GF-D8 (cell line): ENCODE data around the gene TXNDC5.
A peak's percentile ranks its signal among the peaks of the same experiment; 100 is the strongest.

ENCODE experiments used
- DNase-seq: peaks from one replicate; lab custom pipeline; 2025; lab: John Stamatoyannopoulos, UW

The TXNDC5 gene

DNA sequence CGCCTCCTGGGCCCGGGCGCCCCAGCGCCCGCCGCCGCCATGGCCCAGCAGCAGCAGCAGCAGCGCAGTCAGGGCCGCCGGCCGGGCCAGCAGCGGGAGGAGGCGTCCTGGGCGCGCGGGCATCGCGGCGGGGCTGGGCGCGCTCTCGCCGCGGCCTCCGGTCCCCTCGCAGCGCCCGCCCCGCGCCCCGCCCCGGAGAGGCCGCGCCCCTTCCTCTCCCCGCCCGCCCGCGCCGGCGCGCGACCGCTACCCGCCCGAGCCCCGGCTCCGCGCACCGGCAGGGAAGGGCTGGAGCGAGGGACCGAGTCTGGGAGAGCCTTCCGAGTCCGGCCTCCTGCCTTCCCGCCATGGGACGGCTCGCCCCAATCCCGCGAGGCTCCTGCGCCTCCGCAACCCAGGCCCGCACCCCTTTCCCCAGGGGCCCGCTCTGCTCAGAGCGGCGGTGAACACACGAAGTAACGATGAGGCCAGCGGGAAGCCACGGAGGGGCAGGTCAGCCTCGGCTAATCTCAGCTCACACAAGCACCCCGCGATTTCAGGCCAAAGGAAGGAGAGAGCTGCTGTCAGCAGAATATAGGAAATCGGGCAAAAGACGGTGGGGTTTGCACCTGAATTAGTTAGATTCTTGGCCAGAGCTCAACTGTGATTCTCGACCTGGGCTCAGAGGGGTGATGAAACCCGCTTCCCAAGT lies at the start of gene TXNDC5:
TSS of gene TXNDC5 (minus strand) at position 135 of the 691 bp plus-strand sequence. CDS start at position 123, 12 bp downstream.
- DNase-seq, result no peak

DNA sequence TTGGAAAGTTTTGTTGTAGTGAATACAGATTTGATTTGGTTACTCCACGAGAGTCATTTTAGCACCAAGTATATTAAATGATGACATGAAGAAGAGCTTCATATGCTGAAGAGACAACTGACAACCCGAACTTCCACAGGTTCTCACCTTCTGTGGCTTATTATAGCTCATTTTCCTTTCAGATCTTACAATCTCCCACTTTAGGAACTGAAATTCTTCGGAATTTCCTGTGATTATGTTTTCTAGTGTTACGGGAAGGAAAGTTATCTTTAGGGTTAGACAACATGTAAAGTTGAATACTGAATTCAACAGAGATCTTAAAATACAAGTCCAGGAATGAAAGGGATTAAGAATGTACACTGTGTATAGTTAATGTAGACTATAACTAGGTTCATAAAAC lies 49.6 kb upstream of the TXNDC5 start:
- no peak for DNase-seq

DNA sequence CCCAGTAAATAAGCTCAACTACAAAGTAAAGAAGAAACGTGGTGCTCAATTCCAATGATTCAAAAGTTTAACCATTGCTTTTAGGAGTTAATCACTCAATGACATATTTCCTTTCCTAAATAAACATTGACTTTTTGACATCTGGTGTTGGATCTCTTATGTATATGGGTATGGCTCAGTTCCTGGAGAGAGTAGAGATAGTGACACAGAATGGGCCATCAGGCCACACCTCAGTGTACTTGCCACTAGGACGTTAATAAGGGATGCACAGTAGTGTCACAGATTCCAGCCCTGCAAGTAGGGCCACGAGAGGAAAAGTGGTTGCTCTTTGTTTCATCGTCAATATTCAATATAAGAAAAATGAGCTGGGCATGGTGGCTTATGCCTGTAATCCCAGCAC lies 48.9 kb upstream of the TXNDC5 start:
- no peak for DNase-seq

DNA sequence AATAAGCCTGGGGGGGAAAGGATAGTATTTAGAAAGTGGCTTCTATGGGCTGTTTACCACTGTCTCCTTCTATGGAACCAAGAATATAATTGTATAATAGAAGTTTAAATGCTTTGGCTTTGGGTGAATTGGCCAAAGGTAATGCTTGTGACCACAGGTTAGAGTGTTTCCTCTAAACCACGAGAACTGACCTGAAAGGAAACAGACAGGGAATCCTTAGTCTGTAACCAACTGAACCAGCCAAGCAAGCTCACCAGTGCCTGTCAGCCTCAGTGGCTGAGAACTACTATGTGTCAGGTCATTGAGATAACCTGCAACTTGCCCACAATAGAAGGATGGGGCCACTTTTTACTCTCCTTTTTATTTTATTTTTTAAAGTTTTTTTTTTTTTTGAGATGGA lies 47.9 kb upstream of the TXNDC5 start:
- DNase-seq, result no peak

DNA sequence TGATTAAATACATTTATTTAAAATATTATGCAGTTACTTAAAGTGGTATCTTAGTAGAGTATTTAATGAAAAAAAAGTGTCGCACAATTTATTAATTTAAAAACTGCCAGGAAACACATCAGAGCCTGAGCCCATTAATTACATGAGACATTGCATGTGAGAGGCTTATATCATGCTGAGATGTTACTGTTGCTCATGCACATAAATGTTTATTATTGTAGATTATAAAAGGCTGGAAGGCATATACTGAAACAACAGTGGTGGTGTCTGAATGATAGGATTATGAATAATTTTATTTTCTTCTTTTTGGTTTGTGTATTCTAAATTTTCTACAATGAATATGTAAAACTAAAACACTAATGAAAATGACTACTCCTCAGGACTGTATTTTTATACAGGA lies 45.7 kb upstream of the TXNDC5 start:
- no peak for DNase-seq

DNA sequence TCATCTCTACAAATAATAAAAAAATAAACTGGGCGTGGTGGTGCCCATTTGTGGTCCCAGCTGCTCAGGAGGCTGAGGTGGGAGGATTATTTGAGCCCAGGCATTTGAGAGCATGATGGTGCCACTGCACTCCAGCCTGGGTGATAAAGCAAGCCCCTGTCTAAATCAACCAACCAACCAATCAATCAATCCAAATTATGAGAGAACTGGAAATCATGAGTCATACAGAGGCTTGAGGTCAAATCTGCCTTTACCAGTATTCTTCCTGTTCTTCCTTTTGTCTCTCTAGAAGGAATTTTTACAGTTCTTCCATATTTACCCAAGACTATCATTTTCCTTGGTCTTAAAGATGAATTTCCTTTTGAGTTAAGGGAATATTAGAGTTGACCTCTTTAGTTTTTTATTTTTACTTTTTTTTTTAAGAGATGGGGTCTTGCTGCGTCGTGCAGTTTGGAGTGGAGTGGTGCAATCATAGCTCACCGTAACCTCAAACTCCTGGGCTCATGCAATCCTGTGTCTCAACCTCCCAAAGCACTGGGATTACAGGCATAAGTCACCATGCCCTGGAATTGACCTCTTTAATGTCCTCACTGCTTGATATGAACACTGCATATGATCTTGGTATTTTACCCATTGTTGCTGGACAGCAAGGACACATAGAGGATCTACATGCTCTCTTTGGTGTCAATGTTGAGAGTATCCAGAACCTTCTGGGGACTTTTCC lies 44.1 kb upstream of the TXNDC5 start:
- DNase-seq, result peak; percentile 27

DNA sequence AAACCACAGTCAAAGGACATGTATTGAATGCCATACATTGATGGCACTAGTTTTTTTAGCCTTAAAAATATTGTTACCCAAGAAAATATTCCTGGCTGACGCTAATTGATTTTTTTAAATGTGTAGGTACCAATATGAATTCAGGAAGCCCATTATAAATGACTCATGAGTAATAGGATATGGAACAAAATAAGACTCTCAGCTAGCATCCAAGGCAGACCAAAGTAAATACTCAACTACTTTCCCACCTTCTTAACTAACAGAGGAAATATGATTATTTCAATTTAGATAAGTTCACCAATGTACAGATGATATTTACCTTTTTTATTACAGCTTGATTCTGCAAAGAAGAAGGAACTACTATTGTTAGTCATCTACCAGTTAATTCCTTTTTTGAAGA lies 43.2 kb upstream of the TXNDC5 start:
- no peak for DNase-seq

DNA sequence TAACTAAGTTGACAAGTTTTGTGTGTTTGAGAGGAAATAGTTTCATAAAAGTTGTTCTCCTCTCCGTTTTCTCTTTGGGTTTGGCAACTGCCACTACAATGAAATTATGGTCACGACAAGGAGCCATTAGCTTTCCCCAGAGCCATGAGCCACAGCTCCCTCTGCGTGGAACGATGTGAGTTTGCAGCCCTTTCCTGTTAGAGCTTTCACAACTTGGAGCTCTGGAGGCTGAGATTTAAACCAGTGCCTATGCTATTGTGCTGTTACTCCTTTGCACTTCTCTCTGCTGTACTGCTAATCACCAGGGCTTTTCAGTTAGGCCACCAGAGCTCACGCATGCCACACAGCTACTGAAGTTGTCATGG lies 29.3 kb upstream of the TXNDC5 start:
- DNase-seq, result peak; percentile 15

DNA sequence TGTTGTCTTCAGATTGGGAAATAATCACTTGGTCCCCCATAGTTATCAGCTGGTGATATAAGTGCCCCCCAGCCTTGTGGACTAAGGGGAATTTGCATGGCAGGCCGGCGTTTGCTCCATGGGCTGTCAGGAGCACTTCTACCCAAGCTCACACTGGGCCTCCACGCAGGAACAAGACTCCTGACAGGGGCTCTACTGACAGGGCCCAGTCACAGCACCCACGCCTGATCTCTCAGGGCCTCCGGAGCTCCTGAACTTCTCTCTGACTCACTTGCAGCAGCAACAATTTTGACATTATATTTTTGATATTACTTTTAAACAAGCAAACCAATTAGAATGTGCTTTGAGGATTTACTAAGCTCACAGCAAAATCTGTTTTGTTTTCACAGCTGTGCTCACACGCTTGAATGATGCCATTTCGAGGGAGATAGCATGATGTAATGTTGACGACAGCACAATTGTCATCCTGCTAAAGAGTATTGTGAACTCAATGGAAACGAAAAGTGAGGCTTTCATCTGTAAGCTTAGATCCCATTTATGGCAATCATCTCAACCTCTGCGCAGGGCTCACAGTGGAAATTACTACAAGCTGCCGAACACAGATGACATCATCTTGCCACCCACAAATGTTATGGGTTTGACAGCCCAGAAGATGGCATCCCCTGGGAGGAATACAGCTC lies 28.7 kb upstream of the TXNDC5 start:
- no peak for DNase-seq

DNA sequence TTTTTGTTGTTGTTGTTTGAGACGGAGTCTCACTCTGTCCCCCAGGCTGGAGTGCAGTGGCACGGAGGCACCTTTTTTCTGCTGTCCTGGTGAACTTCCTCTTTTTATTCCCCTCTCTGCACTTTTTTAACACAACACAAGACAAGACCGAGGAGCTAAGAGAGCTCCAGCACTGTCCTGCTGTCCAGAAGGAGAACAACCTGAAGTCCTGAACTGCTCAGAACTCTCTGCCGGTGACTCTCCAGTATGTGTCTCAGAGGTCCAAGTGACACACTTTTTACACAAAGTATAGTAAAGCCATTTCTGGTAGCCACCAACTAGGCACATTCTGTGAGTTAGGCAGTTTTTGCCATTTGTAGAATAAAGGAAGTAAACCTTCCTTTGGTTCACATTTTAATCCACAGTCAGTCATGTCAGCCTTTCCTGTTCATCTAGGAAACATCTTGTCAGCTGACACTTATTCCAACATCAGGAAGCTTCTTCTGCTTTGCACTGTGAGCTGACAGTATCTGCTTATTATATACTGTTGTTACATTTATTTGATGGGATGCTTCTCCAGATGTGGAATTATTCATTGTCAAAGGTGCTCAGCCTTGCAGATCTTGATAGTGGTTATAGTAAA lies 28.1 kb upstream of the TXNDC5 start:
- peak; percentile 30 for DNase-seq

DNA sequence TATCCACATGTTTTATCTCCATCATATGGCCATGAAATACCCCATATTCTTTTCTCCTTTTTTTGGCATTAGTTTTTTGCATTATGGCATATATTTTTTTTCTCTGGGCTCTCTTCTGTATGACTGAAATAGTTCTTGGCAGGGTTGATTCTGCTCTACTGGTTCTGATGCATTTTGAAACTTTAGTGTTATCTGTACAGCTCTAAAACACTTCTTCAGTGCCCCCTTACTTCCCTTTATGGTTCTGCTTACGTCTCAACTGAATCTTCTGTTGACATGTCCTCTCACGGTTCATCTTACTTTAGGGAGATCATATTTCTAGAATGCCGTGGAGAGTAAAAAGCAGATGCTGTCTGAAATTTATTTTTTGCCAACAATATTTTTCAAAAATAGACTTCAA lies 23.2 kb upstream of the TXNDC5 start:
- peak; percentile 14 for DNase-seq

DNA sequence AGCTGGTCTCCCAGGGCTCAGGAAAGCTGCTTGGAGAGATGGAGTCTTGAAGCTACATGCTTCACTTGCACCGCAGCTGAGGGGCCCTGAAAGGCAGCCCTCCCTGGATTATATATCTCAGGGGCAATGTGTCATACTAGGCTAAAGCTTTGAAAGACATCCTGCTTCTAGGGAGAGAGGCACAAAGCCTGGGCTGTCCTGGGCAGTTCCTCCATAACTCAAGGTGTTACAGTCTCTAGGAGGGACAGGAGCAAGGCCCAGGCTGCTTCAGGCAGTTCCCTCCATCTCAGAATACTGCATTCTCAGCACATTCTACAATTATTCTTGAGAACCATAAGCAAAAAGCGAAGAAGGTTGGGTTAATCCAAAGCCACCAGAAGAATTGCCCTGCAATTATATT lies 22.0 kb upstream of the TXNDC5 start:
- no peak for DNase-seq

DNA sequence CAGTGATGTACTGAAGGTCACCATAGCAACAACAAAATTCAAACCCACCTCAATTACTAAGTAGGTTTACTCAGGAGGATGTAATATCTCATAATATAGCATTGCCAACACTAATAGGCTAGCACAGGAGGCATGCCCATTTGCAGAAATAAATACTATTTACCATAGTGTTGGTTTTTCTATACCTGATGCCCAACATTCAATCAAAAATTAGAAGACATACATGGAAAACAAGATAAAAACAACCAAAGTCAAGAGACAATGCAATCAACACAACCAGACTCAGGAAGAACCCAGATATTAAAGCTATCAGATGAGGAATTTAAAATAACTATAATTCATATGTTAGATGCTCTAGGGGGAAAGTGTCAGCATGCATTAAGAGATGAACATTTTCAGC lies 14.3 kb upstream of the TXNDC5 start:
- no peak for DNase-seq

DNA sequence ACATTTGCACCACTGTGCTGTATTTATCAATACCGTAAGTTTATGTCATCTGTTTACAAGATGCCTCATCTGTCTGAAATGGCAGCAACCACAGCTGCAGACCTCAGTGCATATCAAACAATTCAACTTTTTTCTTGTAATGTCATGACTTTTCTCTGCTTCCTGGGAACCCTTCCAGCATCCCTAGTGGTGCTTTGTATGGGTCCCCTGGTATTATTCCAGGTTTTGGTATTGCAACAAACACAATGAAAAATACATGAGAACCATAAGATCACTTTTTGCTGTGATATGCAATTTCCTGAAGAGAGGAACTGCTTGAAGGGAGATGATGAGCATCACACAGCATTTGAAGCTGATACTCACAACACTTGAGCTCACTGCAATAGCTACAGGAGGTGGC lies 12.0 kb upstream of the TXNDC5 start:
- no peak for DNase-seq

DNA sequence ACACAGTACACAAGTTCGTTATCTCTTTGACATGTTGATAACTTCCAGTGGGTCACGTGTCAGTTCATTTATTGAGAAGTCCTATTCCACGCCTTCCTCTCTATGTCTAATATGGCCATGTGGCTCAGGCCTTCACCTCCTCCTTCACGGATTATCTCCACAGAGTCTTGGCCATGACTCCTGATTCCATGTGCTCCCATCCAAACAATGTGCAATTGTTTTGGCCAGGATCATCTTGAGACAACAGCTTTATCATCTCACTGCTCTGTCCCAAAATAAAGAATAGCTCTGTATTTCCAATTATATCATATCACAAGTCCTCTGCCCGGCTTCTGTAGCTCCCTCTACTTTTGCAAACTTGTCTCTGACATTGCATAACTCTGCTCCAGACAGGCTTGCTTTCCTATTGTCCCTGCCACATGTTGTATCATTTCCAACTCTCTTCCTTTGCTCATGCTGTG lies 11.1 kb upstream of the TXNDC5 start:
- peak; percentile 39 for DNase-seq

DNA sequence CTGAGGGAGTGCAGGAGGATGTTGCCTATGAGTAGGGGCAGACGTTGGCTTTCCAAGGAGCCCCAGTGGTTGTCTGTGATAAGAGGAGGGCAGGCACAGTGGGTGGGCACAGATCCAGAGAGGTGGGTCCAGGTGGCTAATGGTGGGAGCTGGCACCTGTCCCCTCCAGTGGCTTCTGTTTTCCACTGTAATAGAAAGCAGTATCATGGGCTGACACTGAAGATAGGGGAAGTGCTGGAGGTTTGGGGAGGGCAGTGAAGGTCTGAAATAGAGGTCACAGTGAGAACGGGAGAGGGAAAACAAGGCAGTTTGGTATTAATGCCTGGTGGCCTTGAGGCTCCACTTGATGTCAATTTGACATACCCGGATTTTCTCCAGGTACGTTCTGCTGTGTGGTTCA lies 10.5 kb upstream of the TXNDC5 start:
- DNase-seq, result no peak

DNA sequence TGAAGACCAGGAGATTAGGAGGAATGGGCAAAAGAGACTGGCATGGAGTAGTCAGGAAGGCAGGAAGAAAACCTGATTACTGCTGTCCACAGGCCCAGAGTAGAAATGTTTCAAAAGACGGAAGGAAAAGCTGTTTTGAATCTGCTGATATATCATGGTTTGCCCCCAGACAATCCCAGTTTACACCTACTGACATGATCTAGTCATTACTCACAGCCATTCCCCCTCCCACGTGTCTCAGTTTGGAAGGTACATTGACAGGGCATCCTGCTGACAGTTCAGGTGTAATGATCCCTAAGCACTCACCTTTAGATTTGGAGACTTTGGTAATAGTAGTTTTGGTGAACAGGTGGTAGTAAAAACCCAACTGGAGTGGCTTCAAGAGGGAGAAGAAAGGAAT lies 9.8 kb upstream of the TXNDC5 start:
- DNase-seq, result no peak

DNA sequence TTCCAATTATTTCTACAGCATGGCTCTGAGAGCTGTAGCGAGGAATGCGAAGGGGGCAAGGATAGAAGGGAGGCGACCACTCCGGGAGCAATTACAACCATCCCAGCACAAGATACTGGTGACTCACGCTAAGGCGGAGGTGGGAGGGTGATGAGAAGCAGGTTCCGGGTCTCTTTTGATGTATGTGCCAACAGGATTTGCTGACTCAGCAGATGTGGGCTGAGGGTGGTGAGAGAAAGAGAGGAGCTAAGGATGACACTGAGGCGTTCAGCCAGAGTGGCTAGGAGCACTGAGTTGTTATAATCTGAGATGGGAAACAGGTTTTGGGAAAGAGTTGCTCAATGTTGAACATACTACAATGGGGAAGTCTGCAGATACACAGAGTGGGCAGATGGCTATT lies 9.3 kb upstream of the TXNDC5 start:
- no peak for DNase-seq

DNA sequence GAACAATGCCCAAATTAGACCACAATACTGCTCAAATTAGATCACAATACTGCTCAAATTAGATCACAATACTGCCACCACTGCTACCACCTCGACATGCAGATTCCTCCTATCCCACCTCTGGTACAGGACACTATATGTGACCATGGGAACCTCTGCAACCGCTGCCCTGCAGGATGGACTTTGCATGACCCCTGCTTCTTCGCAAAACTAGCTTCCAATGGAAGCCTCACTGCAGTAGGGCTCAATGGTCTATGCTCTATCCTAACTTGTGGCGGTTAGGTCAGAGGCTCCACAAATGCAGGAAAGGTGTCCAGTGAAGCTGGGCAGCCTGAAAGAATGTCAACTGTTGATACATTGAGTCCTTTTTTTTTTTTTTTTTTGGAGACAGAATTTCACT lies 7.8 kb upstream of the TXNDC5 start:
- DNase-seq, result no peak

DNA sequence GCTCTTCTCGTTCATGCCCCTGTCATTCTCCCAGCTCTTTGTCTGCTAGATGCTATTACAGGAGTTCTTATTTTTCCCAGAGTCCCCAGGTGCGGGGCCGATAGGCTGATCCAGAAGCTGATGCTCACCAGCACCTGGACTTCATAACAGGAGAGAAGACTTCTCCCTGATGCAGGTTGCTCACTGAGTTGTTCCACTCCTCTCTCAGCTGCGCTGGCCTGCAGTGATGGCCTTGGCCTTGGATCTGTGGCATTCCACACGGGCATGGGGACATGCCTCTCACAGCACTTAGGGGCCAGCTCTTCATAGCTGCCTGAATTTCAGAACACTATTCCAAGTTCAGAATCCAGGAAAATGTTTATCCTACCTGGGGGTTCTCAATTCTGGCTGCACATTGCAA lies 7.1 kb upstream of the TXNDC5 start:
- DNase-seq, result no peak

DNA sequence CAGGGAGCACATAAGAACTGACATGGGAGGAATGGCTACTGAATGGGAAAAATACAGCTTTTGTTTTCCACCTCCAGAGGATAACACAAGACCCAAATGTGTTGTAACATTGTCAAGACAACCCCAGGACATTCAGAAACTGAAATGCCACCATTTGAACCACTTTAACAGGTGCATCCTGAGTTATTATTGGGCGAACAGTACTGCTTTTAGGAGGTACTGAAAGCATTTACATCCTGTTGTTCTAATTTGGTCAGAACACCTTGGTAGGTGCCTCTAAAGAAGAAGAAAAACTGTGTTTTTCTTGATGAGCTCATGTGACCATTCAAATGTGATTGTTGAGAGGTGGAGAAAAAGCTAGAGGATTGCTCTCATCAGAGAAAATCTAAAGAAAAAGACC lies 6.4 kb upstream of the TXNDC5 start:
- no peak for DNase-seq

DNA sequence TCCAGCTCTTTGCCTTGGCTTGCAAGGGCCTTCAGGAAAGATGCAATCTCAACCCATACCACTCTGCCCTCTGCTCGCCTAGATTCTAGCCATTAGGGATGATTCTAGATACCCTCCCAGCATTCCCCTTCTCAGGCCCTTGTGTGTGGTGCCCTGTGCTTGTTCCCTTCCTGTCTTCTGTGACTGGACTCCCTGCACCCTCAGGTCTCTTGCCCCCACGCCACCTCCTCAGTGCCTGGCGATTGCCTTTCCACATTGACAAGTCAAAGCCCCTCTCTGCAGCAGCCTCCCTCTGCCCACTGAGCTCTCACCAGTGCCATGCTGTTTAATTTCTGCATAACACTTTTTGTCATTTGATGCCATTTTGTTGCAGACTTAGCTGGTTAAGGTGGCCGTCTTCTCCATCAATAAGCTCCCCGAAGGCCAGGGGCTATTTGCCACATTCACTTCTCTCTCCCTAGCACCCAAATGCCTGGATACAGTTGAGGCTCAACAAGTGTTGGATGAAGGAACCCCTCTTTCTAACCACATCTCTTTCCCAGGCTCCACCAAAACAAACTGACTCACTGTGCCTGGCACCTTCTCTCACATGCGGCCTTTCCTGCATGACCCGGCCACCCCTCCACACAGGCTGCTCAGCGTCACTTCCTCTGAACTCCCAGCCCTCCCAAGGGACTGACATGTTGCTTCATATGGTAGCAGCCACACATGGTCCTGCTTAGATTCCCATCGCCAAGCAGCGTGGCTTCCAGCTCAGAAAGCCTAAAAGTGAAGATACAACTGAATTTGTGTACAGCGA lies 4.6 kb upstream of the TXNDC5 start:
- DNase-seq, result peak; percentile 79
